Suprapubic skin (tissue), 4 donors: ENCODE measurements around the gene MAGIX. TPM values are rescaled to one million over a fixed set of nuclear protein-coding genes. Genes with fewer than 3 reads are reported as not detected.
"Not testable (repeated sequence)": the region's sequence is repeated elsewhere in the genome, so short reads cannot be mapped to it uniquely, and the experiment has no call there.

ENCODE experiments used
- DNase-seq, 2 donors: peaks; one replicate each; pipeline ENCODE4 v3.0.0-alpha.2; 2019; ENCODE audit warnings: low spot score in 2 of 2
- H3K27ac ChIP-seq: fragments of 200-600 bp; sonication (generic); one replicate; pipeline ENCODE4 v1.5.1; 2019
- H3K27me3 ChIP-seq: fragments of 200-600 bp; sonication (generic); one replicate; pipeline ENCODE4 v1.5.1; 2019
- H3K36me3 ChIP-seq: fragments of 200-600 bp; sonication (generic); one replicate; pipeline ENCODE4 v1.5.1; 2019
- H3K4me1 ChIP-seq: fragments of 200-600 bp; sonication (generic); one replicate; pipeline ENCODE4 v1.5.1; 2019
- H3K4me3 ChIP-seq: fragments of 200-600 bp; sonication (generic); one replicate; pipeline ENCODE4 v1.5.1; 2019; ENCODE audit warnings: mild to moderate bottlenecking
- H3K9me3 ChIP-seq: fragments of 200-600 bp; sonication (generic); one replicate; pipeline ENCODE4 v1.5.1; 2019
- EP300 ChIP-seq: sonication (generic); formaldehyde crosslinking; IDR thresholded peaks from one replicate; pipeline ENCODE4 v1.6.1; 2017; ENCODE audit warnings: antibody characterized with exemption
- POLR2A ChIP-seq, 2 donors: fragments of 450-650 bp; IDR thresholded peaks; one replicate each; pipeline ENCODE4 v1.6.1; 2017; ENCODE audit warnings: antibody characterized with exemption in 2 of 2, mild to moderate bottlenecking in 2 of 2, moderate library complexity in 2 of 2
- POLR2AphosphoS5 ChIP-seq, 3 donors: sonication (generic); formaldehyde crosslinking; IDR thresholded peaks; one replicate each; pipeline ENCODE4 v1.6.1; 2017; ENCODE audit warnings: antibody characterized with exemption in 3 of 3
- WGBS: methylation state at CpG from one replicate; pipeline ENCODE4 v1.1.5; 2018; 5-methylcytosine and 5-hydroxymethylcytosine counted together
- total RNA-seq, 4 donors: library from RNA; depleted of rRNA; stranded (reverse); fragments of >200 nt; gene quantifications; one replicate each; pipeline ENCODE4 v1.1.0, GENCODE V29; 2016
- TF ChIP-seq, protein P1 (sequence below), 2 donors: fragments of 200-600 bp in 1 of 2; fragments of 450-650 bp in 1 of 2; sonication (generic) in 1 of 2; IDR thresholded peaks; one replicate each; pipeline ENCODE4 v1.5.1; 2016 to 2019; ENCODE audit warnings: antibody characterized with exemption in 2 of 2, mild to moderate bottlenecking in 1 of 2, moderate library complexity in 1 of 2

MAGIX gene
- total RNA-seq, 4 donors from 2014 or later = 4.9 to 14.9 (median 9.0) TPM

DNA sequence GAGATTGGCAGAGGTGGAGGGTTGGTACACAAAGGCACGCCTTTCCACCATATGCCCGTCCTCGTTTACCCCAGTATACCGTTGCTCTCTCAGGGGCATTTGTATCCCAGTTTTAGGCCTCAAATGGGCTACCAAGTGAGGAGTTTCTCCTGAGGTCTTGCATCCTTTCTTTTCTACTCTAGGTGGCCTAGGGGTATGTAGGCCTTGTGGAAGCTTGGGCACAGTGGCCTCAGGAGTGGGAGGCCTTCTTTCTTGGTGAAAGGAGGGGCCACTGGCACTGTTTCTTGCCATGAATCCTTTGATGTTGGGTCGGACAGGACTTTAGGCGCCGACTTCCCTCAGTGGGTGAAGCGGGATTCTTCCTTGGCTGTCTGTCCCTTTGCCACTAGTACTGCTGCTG is 15.3 kb upstream of the MAGIX start:
- Histone ChIP-seq H3K27me3 (no peaks in the 10 kb centered on the region), H3K36me3 (no peaks in the 10 kb centered on the region), H3K4me3 (no peak overlapping the region), H3K27ac (no peak overlapping the region), H3K4me1 (no peaks in the 10 kb centered on the region), H3K9me3 (no peaks in the 10 kb centered on the region)
- 87% methylated on average over 8 of the region's 8 CpGs for WGBS
- TF ChIP-seq, protein P1, sequence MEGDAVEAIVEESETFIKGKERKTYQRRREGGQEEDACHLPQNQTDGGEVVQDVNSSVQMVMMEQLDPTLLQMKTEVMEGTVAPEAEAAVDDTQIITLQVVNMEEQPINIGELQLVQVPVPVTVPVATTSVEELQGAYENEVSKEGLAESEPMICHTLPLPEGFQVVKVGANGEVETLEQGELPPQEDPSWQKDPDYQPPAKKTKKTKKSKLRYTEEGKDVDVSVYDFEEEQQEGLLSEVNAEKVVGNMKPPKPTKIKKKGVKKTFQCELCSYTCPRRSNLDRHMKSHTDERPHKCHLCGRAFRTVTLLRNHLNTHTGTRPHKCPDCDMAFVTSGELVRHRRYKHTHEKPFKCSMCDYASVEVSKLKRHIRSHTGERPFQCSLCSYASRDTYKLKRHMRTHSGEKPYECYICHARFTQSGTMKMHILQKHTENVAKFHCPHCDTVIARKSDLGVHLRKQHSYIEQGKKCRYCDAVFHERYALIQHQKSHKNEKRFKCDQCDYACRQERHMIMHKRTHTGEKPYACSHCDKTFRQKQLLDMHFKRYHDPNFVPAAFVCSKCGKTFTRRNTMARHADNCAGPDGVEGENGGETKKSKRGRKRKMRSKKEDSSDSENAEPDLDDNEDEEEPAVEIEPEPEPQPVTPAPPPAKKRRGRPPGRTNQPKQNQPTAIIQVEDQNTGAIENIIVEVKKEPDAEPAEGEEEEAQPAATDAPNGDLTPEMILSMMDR (IDR thresholded peaks at IDR 0.05) = no peak
- no peak for TF ChIP-seq POLR2A (IDR thresholded peaks at IDR 0.05)
- no peak for TF ChIP-seq POLR2AphosphoS5 (IDR thresholded peaks at IDR 0.05)
- TF ChIP-seq EP300 = no peak
- no peak for DNase-seq

DNA sequence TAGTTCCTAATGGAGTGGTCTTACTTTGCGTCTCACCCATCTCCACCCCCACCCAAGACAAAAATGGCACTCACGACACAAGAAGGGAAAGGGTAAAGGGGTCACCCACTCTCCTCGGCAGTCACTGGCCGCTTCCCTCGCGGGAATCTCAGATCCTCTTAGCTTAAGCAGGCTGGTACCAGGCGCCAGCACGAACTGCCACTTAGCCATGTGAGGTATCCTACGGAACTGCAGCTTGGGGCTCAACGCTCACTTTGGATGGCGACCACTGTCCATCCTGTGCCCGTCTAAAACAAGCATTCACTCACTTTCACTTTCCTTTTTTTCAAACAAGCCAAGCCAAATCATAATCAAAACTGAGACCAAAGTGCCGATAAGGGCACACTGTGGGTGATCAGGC is 14.6 kb upstream of the MAGIX start:
- Histone ChIP-seq H3K36me3 (no peaks in the 10 kb centered on the region), H3K27ac (no peak overlapping the region), H3K4me3 (no peak overlapping the region), H3K9me3 (no peaks in the 10 kb centered on the region), H3K4me1 (no peaks in the 10 kb centered on the region), H3K27me3 (no peaks in the 10 kb centered on the region)
- TF ChIP-seq, protein P1 (IDR thresholded peaks at IDR 0.05) = no peak
- TF ChIP-seq POLR2AphosphoS5 (IDR thresholded peaks at IDR 0.05) = no peak
- no peak for TF ChIP-seq POLR2A (IDR thresholded peaks at IDR 0.05)
- no peak for TF ChIP-seq EP300
- no peak for DNase-seq
- WGBS = 87% methylated on average over 13 of the region's 13 CpGs

DNA sequence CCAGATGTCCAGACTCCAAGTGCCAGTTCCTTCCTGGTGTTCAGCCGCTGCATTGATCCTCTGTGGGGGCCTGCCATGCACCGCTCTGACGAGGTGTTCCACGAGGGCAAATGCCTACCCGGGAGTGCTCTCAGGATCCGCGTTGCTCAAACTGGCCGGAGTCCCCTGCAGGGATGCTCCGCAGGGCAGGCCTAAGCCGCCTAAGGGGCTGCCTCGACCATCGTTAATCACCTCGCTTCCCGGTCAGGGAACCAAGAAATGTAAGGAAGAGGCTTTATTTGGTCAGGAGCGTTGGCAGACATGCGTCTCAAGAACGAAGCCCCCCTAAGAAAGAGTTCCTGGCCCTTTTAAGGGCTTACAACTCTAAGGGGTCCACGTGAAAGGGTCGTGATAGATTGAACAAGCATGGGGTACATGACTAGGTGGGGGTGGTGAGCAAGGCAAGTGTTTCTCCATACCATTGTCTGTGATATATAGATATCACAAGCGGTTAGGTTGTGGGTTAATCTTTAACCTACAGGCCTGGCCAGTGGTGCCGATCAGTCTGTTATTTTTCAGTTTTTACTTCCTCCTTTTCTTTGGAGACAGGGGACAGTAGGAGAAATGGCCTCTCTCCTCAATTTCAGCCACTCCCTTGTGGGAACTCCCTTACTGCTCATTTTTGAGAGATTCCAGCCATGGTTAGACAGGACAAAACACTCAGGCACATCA is 14.0 kb upstream of the MAGIX start:
- not testable (repeated sequence) for H3K9me3 ChIP-seq, H3K4me1 ChIP-seq, H3K36me3 ChIP-seq, H3K4me3 ChIP-seq, H3K27ac ChIP-seq, H3K27me3 ChIP-seq, DNase-seq
- 84% methylated on average over 21 of the region's 21 CpGs for WGBS

DNA sequence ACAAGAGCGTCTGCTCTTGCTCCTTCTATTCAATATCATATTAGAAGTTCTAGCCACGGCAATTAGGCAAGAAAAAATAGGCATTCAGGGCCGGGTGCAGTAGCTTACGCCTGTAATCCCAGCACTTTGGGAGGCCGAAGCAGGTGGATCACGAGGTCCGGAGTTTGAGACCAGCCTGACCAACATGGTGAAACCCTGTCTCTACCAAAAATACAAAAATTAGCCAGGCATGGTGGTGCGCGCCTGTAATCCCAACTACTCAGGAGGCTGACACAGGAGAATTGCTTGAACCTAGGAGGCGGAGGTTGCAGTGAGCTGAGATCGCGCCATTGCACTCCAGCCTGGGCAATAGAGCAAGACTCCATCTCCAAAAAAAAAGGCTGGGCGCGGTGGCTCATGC is 13.3 kb upstream of the MAGIX start:
- H3K27me3 ChIP-seq, H3K27ac ChIP-seq, H3K4me1 ChIP-seq, DNase-seq, H3K36me3 ChIP-seq, H3K4me3 ChIP-seq, H3K9me3 ChIP-seq: not testable (repeated sequence)
- 85% methylated on average over 11 of the region's 14 CpGs for WGBS

DNA sequence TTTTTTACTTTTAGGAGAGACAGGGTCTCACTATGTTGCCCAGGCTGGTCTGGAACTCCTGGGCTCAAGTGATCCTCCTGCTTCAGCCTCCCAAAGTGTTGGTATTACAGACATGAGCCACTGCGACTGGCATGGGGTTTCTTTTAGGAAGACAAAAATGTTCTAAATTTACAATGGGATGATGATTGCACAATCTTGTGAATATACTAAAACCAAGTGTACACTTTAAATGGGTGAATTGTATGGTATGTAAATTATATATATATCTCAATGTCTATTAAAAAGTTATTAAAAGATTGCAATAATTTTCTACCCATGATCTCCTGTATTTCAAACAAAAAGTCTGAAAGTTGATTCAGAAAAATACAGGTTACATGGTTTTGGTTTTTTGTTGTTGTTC is 9.1 kb upstream of the MAGIX start:
- Histone ChIP-seq H3K27me3 (no peaks in the 10 kb centered on the region), H3K4me1 (no peaks in the 10 kb centered on the region), H3K4me3 (no peak overlapping the region), H3K9me3 (no peaks in the 10 kb centered on the region), H3K36me3 (no peaks in the 10 kb centered on the region), H3K27ac (no peak overlapping the region)
- DNase-seq = no peak
- TF ChIP-seq, protein P1 (IDR thresholded peaks at IDR 0.05) = no peak
- TF ChIP-seq EP300 = no peak
- 83% methylated on average over 1 of the region's 1 CpG for WGBS

DNA sequence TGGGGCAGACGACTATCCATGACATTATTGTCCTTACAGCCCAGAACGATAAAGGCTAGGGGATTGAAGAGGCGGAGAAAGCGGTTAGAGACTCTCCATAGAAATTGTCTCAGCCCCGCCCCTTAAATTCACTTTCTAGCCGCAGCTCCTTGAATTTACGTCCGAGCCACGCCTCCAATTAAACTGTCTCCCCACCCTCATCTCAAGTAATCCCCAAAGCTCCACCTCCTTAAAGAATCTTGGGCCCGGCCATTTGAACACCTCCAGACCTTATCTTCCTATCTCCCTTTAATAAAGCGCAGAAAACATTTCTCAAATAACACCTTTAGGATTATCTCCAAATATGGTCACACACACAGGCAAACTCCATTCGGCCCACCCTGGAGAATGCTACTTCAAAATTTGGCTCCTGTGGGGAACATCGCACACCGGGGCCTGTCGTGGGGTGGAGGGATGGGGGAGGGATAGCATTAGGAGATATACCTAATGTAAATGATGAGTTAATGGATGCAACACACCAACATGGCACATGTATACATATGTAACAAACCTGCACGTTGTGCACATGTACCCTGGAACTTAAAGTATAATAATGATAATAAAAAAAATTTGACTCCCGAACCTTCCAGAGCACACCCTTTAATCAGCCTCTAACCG is 7.2 kb upstream of the MAGIX start:
- no peak for DNase-seq
- Histone ChIP-seq H3K9me3 (no peaks in the 10 kb centered on the region), H3K27ac (peak overlapping the region; percentile 94), H3K4me3 (peak overlapping the region; percentile 52), H3K36me3 (no peaks in the 10 kb centered on the region), H3K27me3 (no peaks in the 10 kb centered on the region), H3K4me1 (no peaks in the 10 kb centered on the region)
- WGBS = 46% methylated on average over 18 of the region's 18 CpGs
- TF ChIP-seq POLR2A (IDR thresholded peaks at IDR 0.05) (no peak), EP300 (no peak), POLR2AphosphoS5 (IDR thresholded peaks at IDR 0.05) (no peak)
- TF ChIP-seq, protein P1 (IDR thresholded peaks at IDR 0.05) = no peak
